ENCODE measurements around the gene DIDO1.

DNA sequence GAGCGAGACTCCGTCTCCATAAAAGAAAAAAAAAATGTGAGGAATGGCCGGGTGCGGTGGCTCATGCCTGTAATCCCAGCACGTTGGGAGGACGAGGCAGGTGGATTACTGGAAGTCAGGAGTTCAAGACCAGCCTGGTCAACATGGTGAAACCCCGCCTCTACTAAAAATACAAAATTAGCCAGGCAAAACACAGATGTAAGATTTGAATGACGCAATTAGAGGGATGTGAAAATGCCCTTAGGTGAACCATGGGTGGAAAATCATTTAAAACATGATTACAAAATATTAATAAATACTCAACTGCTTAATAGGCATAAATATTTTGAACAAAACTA, 88.5 kb downstream of the DIDO1 start:
- TF ChIP-seq CTCF (conservative IDR thresholded peaks at IDR 0.05; ENCODE audit: low read depth, low read length) (no peak), EZH2 (IDR thresholded peaks at IDR 0.05; ENCODE audit: low read length, unreplicated experiment) (no peak)

Data from PC-3 (cell line).